ENCODE data around the gene F2.

- TF ChIP-seq EZH2phosphoT487 (IDR thresholded peaks at IDR 0.05; ENCODE audit: insufficient read depth, low read depth) (no peak), EZH2 (IDR thresholded peaks at IDR 0.05; ENCODE audit: insufficient read depth, poor library complexity, severe bottlenecking) (no peak)
Observed at GRCh38 chr11:46675288-46675851, 43.6 kb upstream of the F2 start.
